ENCODE measurements around the gene PPDPF.

Gene PPDPF

GRCh38 chr20:63500151-63500901 is 20.2 kb upstream of the PPDPF start:
- Histone ChIP-seq H3K9me3 (ENCODE audit: control insufficient read depth, low read length) (no peaks in the 10 kb centered on the region), H3K27me3 (replicated peaks; ENCODE audit: control insufficient read depth, insufficient read depth, low read length, poor library complexity, severe bottlenecking) (peaks cover 24% of the 10 kb centered on the region), H3K27ac (ENCODE audit: insufficient read depth, low read length, poor library complexity, severe bottlenecking) (no peak overlapping the region), H3K36me3 (ENCODE audit: control insufficient read depth, insufficient read depth, low read length) (no peaks in the 10 kb centered on the region), H3K4me3 (ENCODE audit: insufficient read depth, low read depth, low read length, poor library complexity, severe bottlenecking) (no peak overlapping the region), H3K4me1 (ENCODE audit: control insufficient read depth, insufficient read depth, low read length, poor library complexity, severe bottlenecking) (peaks cover 21% of the 10 kb centered on the region)
- no peak for DNase-seq

GRCh38 chr20:63500902-63501817 is 19.4 kb upstream of the PPDPF start:
- no peaks in the 10 kb centered on the region for H3K36me3 ChIP-seq (ENCODE audit: control insufficient read depth, insufficient read depth, low read length)
- no peak overlapping the region for H3K4me3 ChIP-seq (ENCODE audit: insufficient read depth, low read depth, low read length, poor library complexity, severe bottlenecking)
- H3K9me3 ChIP-seq (ENCODE audit: control insufficient read depth, low read length): no peaks in the 10 kb centered on the region
- no peak for DNase-seq
- peaks cover 24% of the 10 kb centered on the region for H3K27me3 ChIP-seq (replicated peaks; ENCODE audit: control insufficient read depth, insufficient read depth, low read length, poor library complexity, severe bottlenecking)
- peaks cover 19% of the 10 kb centered on the region for H3K4me1 ChIP-seq (ENCODE audit: control insufficient read depth, insufficient read depth, low read length, poor library complexity, severe bottlenecking)
- no peak overlapping the region for H3K27ac ChIP-seq (ENCODE audit: insufficient read depth, low read length, poor library complexity, severe bottlenecking)

- Histone ChIP-seq H3K36me3 (ENCODE audit: control insufficient read depth, insufficient read depth, low read length) (no peaks in the 10 kb centered on the region), H3K27me3 (replicated peaks; ENCODE audit: control insufficient read depth, insufficient read depth, low read length, poor library complexity, severe bottlenecking) (peaks cover 24% of the 10 kb centered on the region), H3K4me1 (ENCODE audit: control insufficient read depth, insufficient read depth, low read length, poor library complexity, severe bottlenecking) (peaks cover 14% of the 10 kb centered on the region), H3K4me3 (ENCODE audit: insufficient read depth, low read depth, low read length, poor library complexity, severe bottlenecking) (no peak overlapping the region), H3K9me3 (ENCODE audit: control insufficient read depth, low read length) (no peaks in the 10 kb centered on the region), H3K27ac (ENCODE audit: insufficient read depth, low read length, poor library complexity, severe bottlenecking) (no peak overlapping the region)
- no peak for DNase-seq
These were observed 18.5 kb upstream of the PPDPF start for GRCh38 chr20:63501818-63502670.

DNA sequence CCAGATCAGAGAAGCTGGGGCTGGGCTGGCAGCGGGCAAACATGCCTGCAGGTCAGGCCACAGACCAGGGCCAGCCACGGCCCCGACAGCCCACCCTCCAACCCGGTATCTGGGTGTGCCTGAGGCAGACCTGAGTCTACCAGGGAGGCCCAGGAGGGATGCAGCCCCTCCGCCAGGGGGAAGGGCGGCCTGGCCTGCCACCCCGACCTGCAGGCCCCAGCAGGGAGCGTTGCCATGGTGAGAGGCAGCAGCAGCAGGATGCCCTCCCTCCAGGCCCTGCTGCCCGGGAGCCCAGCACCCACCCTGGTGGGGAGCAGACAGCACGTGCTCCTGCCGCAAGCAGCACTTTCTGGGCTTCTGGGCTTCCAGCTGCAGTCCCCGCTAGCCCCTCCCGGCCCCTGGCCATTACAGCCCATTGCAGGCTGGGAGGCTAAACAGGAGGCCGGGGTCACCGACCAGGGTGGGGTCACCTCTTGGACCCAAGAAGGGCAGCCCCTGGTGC is 17.8 kb upstream of the PPDPF start:
- Histone ChIP-seq H3K27me3 (replicated peaks; ENCODE audit: control insufficient read depth, insufficient read depth, low read length, poor library complexity, severe bottlenecking) (peaks cover 20% of the 10 kb centered on the region), H3K4me3 (ENCODE audit: insufficient read depth, low read depth, low read length, poor library complexity, severe bottlenecking) (no peak overlapping the region), H3K36me3 (ENCODE audit: control insufficient read depth, insufficient read depth, low read length) (no peaks in the 10 kb centered on the region), H3K27ac (ENCODE audit: insufficient read depth, low read length, poor library complexity, severe bottlenecking) (no peak overlapping the region), H3K9me3 (ENCODE audit: control insufficient read depth, low read length) (no peaks in the 10 kb centered on the region), H3K4me1 (ENCODE audit: control insufficient read depth, insufficient read depth, low read length, poor library complexity, severe bottlenecking) (peaks cover 14% of the 10 kb centered on the region)
- DNase-seq: no peak

- Histone ChIP-seq H3K4me3 (ENCODE audit: insufficient read depth, low read depth, low read length, poor library complexity, severe bottlenecking) (no peak overlapping the region), H3K9me3 (ENCODE audit: control insufficient read depth, low read length) (no peaks in the 10 kb centered on the region), H3K27ac (ENCODE audit: insufficient read depth, low read length, poor library complexity, severe bottlenecking) (no peak overlapping the region), H3K36me3 (ENCODE audit: control insufficient read depth, insufficient read depth, low read length) (no peaks in the 10 kb centered on the region), H3K27me3 (replicated peaks; ENCODE audit: control insufficient read depth, insufficient read depth, low read length, poor library complexity, severe bottlenecking) (peaks cover 12% of the 10 kb centered on the region), H3K4me1 (ENCODE audit: control insufficient read depth, insufficient read depth, low read length, poor library complexity, severe bottlenecking) (peaks cover 6% of the 10 kb centered on the region)
- DNase-seq: no peak
These were observed 17.0 kb upstream of the PPDPF start for GRCh38 chr20:63503524-63503923.

DNA sequence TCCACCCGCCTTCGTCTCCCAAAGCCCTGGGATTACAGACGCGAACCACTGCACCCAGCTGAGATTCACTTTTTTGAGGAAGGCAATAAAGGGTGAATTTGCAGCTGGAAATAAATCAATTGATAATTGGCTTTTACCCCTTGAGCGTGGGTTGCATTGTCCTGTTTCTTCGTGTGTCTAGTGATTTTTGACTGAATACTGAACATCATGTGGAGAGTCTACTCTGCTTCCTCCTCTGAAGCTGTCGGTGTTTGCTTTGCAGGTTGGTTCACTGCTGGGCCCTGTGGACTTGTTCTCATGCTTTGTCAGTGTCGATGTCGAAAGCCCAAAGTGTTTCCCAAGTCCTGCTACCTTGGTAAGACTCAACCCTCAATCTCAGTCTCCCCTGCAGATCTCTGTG is 15.9 kb upstream of the PPDPF start:
- no peak for DNase-seq
- Histone ChIP-seq H3K36me3 (ENCODE audit: control insufficient read depth, insufficient read depth, low read length) (no peaks in the 10 kb centered on the region), H3K4me3 (ENCODE audit: insufficient read depth, low read depth, low read length, poor library complexity, severe bottlenecking) (no peak overlapping the region), H3K27ac (ENCODE audit: insufficient read depth, low read length, poor library complexity, severe bottlenecking) (no peak overlapping the region), H3K27me3 (replicated peaks; ENCODE audit: control insufficient read depth, insufficient read depth, low read length, poor library complexity, severe bottlenecking) (peaks cover 7% of the 10 kb centered on the region), H3K4me1 (ENCODE audit: control insufficient read depth, insufficient read depth, low read length, poor library complexity, severe bottlenecking) (peaks cover 1% of the 10 kb centered on the region), H3K9me3 (ENCODE audit: control insufficient read depth, low read length) (no peaks in the 10 kb centered on the region)

DNA sequence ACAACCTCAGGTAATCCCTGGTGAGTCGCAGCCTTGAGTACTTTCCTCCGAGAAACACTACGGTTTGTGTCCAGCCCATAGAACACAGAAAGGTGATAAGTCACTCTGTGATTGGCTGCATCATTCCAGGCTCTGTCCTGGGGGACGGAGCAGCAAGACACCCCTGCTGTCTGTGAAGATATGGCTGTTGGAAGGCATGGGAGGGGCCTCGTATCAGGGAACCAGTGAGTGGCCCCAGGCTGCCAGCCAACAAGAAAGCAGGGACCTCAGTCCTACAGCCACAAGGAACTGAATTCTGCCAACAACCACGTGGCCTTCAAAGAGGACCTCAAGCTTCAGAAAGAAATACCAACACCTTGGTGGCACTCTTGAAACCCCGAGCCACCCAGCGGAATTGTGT is 15.3 kb upstream of the PPDPF start:
- no peak for DNase-seq
- Histone ChIP-seq H3K27me3 (replicated peaks; ENCODE audit: control insufficient read depth, insufficient read depth, low read length, poor library complexity, severe bottlenecking) (peaks cover under 1% of the 10 kb centered on the region), H3K4me3 (ENCODE audit: insufficient read depth, low read depth, low read length, poor library complexity, severe bottlenecking) (no peak overlapping the region), H3K9me3 (ENCODE audit: control insufficient read depth, low read length) (no peaks in the 10 kb centered on the region), H3K4me1 (ENCODE audit: control insufficient read depth, insufficient read depth, low read length, poor library complexity, severe bottlenecking) (no peaks in the 10 kb centered on the region), H3K36me3 (ENCODE audit: control insufficient read depth, insufficient read depth, low read length) (no peaks in the 10 kb centered on the region), H3K27ac (ENCODE audit: insufficient read depth, low read length, poor library complexity, severe bottlenecking) (no peak overlapping the region)

- Histone ChIP-seq H3K36me3 (ENCODE audit: control insufficient read depth, insufficient read depth, low read length) (no peaks in the 10 kb centered on the region), H3K27ac (ENCODE audit: insufficient read depth, low read length, poor library complexity, severe bottlenecking) (no peak overlapping the region), H3K27me3 (replicated peaks; ENCODE audit: control insufficient read depth, insufficient read depth, low read length, poor library complexity, severe bottlenecking) (no peaks in the 10 kb centered on the region), H3K4me1 (ENCODE audit: control insufficient read depth, insufficient read depth, low read length, poor library complexity, severe bottlenecking) (no peaks in the 10 kb centered on the region), H3K9me3 (ENCODE audit: control insufficient read depth, low read length) (no peaks in the 10 kb centered on the region), H3K4me3 (ENCODE audit: insufficient read depth, low read depth, low read length, poor library complexity, severe bottlenecking) (no peak overlapping the region)
- no peak for DNase-seq
These were observed 14.8 kb upstream of the PPDPF start for GRCh38 chr20:63505723-63506122.

- H3K36me3 ChIP-seq (ENCODE audit: control insufficient read depth, insufficient read depth, low read length): no peaks in the 10 kb centered on the region
- H3K9me3 ChIP-seq (ENCODE audit: control insufficient read depth, low read length): no peaks in the 10 kb centered on the region
- DNase-seq: no peak
- H3K27me3 ChIP-seq (replicated peaks; ENCODE audit: control insufficient read depth, insufficient read depth, low read length, poor library complexity, severe bottlenecking): no peaks in the 10 kb centered on the region
- H3K27ac ChIP-seq (ENCODE audit: insufficient read depth, low read length, poor library complexity, severe bottlenecking): no peak overlapping the region
- no peak overlapping the region for H3K4me3 ChIP-seq (ENCODE audit: insufficient read depth, low read depth, low read length, poor library complexity, severe bottlenecking)
- H3K4me1 ChIP-seq (ENCODE audit: control insufficient read depth, insufficient read depth, low read length, poor library complexity, severe bottlenecking): no peaks in the 10 kb centered on the region
These were observed 13.4 kb upstream of the PPDPF start for GRCh38 chr20:63507083-63507743.

All from effector memory CD4-positive, alpha-beta T cell (primary cell).